Large intestine (tissue), 3 donors: ENCODE data around the gene PIGV. TPM values are rescaled to one million over a fixed set of nuclear protein-coding genes. Genes with fewer than 3 reads are reported as not detected.

Source experiments
- DNase-seq, 2 donors: peaks; one replicate each; pipeline versions ENCODE4 v3.0.0 to v3.0.0-alpha.2; 2013
- H3K27ac ChIP-seq: one replicate; pipeline ENCODE4 v1.5.1; 2013; ENCODE audit warnings: low read length
- H3K27me3 ChIP-seq: 2 replicates; pipeline ENCODE4 v1.6.1; 2013; ENCODE audit warnings: low read length; ENCODE audit not compliant: control insufficient read depth, insufficient read depth
- H3K36me3 ChIP-seq: 2 replicates; pipeline ENCODE4 v1.6.1; 2013; ENCODE audit warnings: low read length; ENCODE audit not compliant: control insufficient read depth, insufficient read depth
- H3K4me1 ChIP-seq: one replicate; pipeline ENCODE4 v1.6.1; 2013; ENCODE audit warnings: low read length; ENCODE audit not compliant: control insufficient read depth, insufficient read depth
- H3K4me3 ChIP-seq: one replicate; pipeline ENCODE4 v1.5.1; 2013; ENCODE audit warnings: low read length
- H3K9me3 ChIP-seq: one replicate; pipeline ENCODE4 v1.6.1; 2013; ENCODE audit warnings: mild to moderate bottlenecking, low read depth, low read length, moderate library complexity; ENCODE audit not compliant: control insufficient read depth
- WGBS: methylation state at CpG from one replicate; pipeline ENCODE4 v1.1.5; 2013; ENCODE audit warnings: low lambda C conversion rate; ENCODE audit not compliant: insufficient coverage; 5-methylcytosine and 5-hydroxymethylcytosine counted together
- polyA plus RNA-seq: library from polyadenylated mRNA; unstranded; fragments of 120-200 nt; gene quantifications from one replicate; pipeline ENCODE4 v1.2.1, GENCODE V29; 2013

Gene PIGV
- polyA plus RNA-seq, 1 donor: 15.6 TPM

DNA sequence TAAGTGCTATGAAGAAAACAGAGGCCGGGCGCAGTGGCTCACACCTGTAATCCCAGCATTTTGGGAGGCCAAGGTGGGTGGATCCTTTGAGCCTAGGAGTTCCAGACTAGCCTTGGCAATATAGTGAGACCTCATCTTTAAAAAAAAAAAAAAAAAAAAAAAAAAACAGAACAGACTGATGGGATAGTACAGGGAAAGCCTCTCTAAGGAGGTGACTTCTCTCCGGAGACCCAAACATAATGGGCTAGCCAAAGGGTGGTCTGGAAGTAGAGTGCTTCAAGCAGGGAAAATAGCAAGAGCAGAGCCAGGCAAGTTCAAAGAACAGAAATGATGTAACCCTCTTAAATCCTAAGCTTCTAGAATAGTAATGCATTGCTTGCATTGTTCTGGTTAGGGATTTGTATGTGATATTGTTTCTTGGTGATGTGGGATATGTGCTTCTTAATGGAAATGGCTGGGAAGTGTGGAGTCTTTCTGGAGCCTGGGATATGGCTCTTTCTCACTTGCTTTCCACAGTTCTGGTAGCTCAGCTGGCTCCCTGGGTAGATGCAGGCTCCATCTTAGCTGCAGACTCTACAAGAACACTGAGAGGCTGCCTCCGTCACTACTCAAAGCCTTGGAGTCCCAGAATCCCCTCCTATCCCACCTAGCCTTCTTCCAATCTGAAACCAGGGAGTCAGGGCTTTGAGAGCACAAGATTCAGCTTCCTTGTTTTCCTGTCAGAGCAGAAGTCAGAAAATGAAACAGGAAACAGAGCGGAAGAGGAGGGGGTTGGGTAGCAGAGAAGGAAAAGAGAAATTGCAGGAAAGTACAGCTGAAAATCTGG, 1.9 kb upstream of the PIGV start:
- Histone ChIP-seq H3K4me3 (no peak overlapping the region), H3K27ac (peak overlapping the region; percentile 89), H3K4me1 (peaks cover 27% of the 10 kb centered on the region), H3K9me3 (no peaks in the 10 kb centered on the region), H3K36me3 (peaks cover 15% of the 10 kb centered on the region), H3K27me3 (no peaks in the 10 kb centered on the region)
- DNase-seq: peak; percentile 48 to 69
- WGBS: 100% methylated on average over 1 of the region's 5 CpGs

DNA sequence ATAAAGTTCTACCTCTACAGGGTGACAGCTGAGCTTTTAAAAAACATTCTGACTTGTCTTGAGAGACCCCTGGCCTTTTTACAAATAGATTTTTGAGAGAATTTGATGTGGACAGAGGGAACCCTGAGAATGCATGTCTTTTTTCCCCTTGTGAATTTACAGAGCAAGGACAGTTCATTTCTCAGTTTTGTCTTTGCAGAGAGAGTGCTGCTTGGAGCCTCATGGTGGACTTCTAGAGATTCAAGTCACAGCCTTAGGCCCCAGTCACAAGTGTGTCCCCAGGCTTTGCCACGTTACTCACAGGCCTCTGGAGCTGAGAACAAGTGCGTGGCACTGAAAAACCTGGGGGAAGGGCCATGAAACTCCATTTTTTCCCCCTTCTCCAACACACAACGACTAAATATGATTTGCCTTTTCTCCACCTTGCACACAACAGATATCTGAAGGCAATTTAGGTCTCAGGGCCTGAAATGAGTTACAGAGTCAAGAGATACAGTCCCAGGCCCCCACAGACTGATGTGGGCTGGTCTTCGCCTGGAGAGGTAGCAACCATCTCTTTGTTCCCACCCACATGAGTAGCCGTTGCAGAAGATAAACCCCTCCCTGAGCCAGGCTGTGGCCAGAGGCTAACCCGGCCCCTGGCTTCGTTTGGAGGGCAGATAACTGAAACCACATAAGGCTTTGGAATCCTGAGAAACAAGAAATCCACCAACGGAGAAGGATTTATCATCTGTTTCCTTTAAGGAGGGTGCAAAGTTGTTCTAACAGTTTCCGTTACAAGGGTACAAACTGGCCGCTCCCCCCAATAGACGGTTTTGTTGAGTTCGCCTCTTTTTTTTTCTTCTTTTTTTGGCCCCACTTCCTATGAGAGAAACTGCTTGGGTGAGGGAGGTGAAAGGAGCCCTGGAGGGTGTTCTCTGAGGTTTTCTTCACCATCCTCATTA, 1.0 kb upstream of the PIGV start:
- no peaks in the 10 kb centered on the region for H3K27me3 ChIP-seq
- H3K9me3 ChIP-seq: no peaks in the 10 kb centered on the region
- peak; percentile 48 to 64 for DNase-seq
- H3K27ac ChIP-seq: peak overlapping the region; percentile 89
- H3K4me1 ChIP-seq: peaks cover 27% of the 10 kb centered on the region
- H3K4me3 ChIP-seq: peak overlapping the region; percentile 69
- peaks cover 10% of the 10 kb centered on the region for H3K36me3 ChIP-seq
- 10% methylated on average over 2 of the region's 12 CpGs for WGBS

DNA sequence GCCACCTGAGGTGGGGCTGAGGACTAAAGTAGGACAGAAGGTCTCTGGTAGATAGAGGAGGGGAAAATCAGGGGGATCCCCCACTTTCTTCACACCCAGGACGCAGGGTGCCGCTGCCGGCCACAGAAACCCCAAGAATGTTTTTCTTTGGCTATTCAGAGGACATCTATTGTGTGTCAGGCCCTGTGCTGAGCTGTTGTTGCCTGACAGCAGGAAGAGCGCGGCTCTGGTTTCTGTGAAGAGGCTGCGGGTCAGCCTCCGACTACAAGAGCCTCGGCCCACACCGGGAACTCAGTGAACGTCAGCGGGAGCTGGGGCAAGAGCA, 407 bp upstream of the PIGV start:
- DNase-seq: no peak
- Histone ChIP-seq H3K27ac (peak overlapping the region; percentile 89), H3K4me1 (peaks cover 27% of the 10 kb centered on the region), H3K9me3 (no peaks in the 10 kb centered on the region), H3K4me3 (peak overlapping the region; percentile 69), H3K36me3 (peaks cover 10% of the 10 kb centered on the region), H3K27me3 (no peaks in the 10 kb centered on the region)
- WGBS: no CpG with 5 or more reads among the region's 11 CpGs

DNA sequence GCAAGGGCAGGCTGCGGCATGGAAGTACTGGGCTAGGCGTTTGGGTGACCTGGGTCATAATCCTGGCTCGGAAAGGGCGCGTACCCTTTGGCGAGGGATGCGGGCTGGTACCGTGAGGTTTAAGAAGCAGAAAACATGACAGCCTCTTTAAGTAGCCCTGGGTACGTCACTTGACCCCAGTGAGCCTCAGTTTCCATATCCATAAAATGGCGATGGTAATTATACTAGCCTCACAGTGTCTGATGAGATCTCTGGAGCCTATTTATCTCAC, 700 bp downstream of the PIGV start:
- Histone ChIP-seq H3K4me1 (peaks cover 26% of the 10 kb centered on the region), H3K36me3 (peaks cover 6% of the 10 kb centered on the region), H3K4me3 (peak overlapping the region; percentile 69), H3K9me3 (no peaks in the 10 kb centered on the region), H3K27me3 (no peaks in the 10 kb centered on the region), H3K27ac (peak overlapping the region; percentile 89)
- DNase-seq: no peak
- WGBS: no CpG with 5 or more reads among the region's 10 CpGs

DNA sequence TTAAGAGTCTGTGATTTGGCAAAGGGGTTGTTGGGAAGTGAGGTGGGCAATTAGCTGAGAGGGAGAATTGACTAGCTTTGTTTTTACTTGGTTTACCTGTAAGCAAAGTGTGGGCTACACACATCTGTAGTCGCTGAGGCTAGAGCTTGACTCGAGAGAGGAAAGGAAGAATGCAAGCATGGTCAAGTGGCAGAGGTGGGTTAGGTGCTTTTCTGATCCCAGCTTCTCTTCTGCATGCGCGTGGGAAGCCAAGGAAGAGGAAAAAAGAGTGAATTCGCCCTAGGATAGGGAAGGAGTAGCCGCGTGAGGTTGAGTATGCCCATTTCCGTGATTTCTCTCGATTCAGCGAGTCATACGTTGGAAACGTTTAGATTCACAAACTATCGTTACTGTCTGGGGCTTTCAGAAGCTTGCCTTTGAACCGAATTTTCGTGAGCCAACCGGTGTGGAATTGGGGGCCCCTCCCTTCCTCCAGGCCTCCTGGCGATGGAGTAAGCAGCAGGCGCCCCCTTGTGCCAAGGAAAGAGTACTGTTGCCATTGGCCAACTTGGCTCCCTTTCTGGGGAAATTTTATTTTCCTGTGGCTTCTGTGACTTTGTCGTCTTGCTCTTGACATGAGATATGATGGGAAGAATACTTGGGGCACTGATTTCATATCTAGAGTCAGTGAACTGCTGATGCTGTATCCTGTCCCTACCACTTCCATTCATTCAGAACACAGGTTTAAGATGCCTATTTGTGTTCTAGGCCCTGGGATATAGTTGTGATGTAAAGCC, 1.3 kb downstream of the PIGV start:
- Histone ChIP-seq H3K27ac (peak overlapping the region; percentile 89), H3K4me1 (peaks cover 20% of the 10 kb centered on the region), H3K9me3 (no peaks in the 10 kb centered on the region), H3K4me3 (peak overlapping the region; percentile 69), H3K36me3 (peaks cover 8% of the 10 kb centered on the region), H3K27me3 (no peaks in the 10 kb centered on the region)
- peak; percentile 78 to 82 for DNase-seq
- no CpG with 5 or more reads among the region's 19 CpGs for WGBS

DNA sequence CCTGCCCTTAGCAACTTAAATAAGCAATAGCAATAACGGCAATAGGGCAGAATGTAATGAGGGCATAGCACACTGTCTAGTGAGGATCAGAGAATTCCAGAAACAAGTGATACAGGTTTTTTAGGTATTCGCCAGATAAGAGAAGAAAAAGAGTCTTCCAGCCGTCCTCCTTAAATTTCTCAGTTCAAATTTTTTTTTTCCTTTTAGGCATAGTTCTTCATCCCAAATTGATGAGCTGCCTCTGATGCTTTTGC, 1.8 kb downstream of the PIGV start:
- H3K4me1 ChIP-seq: peaks cover 17% of the 10 kb centered on the region
- H3K27me3 ChIP-seq: no peaks in the 10 kb centered on the region
- no peak overlapping the region for H3K4me3 ChIP-seq
- WGBS: 67% methylated on average over 2 of the region's 3 CpGs
- H3K36me3 ChIP-seq: peaks cover 13% of the 10 kb centered on the region
- DNase-seq: no peak
- H3K27ac ChIP-seq: no peak overlapping the region
- no peaks in the 10 kb centered on the region for H3K9me3 ChIP-seq

DNA sequence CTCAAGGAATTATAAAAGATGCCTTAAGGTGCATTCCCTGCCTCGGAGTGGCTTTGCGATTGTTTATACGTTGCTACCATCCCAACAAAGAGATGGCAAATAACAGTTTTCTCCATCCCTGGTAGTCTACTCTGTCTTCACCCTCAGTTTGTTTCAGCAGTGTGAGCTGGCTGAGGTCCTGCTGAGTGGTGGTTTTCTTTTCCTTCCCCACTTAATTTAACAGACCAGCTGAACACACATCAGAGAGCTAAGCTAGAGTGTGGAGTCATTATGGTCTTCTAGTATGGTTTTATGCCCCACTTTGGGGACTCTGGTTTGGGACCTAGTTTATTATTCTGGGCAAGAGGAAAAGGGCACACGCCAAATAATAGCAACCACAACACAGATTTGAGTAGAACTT, 2.2 kb downstream of the PIGV start:
- Histone ChIP-seq H3K4me3 (no peak overlapping the region), H3K27ac (no peak overlapping the region), H3K4me1 (peaks cover 17% of the 10 kb centered on the region), H3K27me3 (no peaks in the 10 kb centered on the region), H3K9me3 (no peaks in the 10 kb centered on the region), H3K36me3 (peaks cover 17% of the 10 kb centered on the region)
- DNase-seq: no peak
- 60% methylated on average over 1 of the region's 4 CpGs for WGBS

DNA sequence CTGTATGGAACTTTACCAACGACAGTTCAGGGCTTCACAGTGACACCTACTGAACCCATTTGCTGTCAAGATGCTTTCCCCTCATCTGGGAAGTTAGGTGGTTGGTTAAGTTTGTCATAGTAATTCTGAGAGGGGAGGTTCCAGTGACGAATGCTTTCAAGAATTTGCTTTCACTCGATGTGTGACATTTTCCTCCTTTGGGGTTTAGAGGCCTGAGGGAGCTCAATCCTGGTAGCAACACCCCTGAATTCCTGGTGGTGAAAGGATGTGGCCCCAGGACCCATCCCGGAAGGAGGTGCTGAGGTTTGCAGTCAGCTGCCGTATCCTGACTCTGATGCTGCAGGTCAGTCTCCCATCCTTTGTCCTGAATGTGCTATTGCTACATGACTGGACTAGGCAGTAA, 2.8 kb downstream of the PIGV start:
- Histone ChIP-seq H3K4me3 (no peak overlapping the region), H3K36me3 (peaks cover 21% of the 10 kb centered on the region), H3K4me1 (peaks cover 17% of the 10 kb centered on the region), H3K9me3 (no peaks in the 10 kb centered on the region), H3K27ac (no peak overlapping the region), H3K27me3 (no peaks in the 10 kb centered on the region)
- WGBS: no CpG with 5 or more reads among the region's 5 CpGs
- DNase-seq: no peak

DNA sequence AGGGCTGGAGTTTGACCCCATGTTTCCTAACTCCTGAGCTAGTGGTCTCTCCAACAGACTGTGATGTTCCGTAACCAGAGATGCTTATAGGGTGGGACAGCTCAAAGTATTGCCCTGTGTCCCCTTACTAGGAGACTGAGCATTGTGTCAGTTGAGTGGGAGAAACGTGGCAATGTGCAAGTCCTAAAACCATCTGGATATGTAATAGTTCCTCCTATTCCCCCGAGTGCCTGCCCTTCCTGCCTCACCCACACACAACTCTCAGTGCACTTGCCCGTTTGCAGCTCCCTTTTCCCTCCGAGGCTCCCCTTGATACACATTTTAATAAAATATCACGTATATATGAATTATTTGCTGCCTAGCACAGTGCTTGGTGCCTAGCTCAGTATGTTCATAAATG, 3.4 kb downstream of the PIGV start:
- H3K4me3 ChIP-seq: no peak overlapping the region
- peaks cover 21% of the 10 kb centered on the region for H3K36me3 ChIP-seq
- H3K27ac ChIP-seq: no peak overlapping the region
- DNase-seq: no peak
- no peaks in the 10 kb centered on the region for H3K27me3 ChIP-seq
- H3K9me3 ChIP-seq: no peaks in the 10 kb centered on the region
- no CpG with 5 or more reads among the region's 6 CpGs for WGBS
- peaks cover 12% of the 10 kb centered on the region for H3K4me1 ChIP-seq

DNA sequence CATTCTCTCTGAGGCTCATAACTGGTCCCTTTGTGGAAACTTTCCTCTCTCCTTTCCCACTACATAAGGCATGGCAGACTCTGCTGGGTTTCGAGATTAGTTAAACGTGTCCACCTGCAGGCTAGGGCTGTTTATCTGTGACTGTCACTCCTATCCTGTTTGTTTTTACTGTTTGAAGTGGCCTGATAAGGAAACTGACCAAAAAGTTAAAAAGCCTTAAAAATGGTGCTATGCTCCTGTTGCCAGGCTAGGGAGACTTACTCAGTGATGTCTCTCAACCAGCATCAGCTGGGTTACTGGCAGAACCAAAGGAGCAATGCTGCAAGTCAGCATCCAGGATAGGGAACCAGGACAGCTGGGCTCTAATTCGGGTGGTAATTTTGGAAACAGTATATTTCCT, 3.9 kb downstream of the PIGV start:
- Histone ChIP-seq H3K36me3 (peaks cover 23% of the 10 kb centered on the region), H3K27me3 (no peaks in the 10 kb centered on the region), H3K9me3 (no peaks in the 10 kb centered on the region), H3K27ac (no peak overlapping the region), H3K4me1 (peaks cover 7% of the 10 kb centered on the region), H3K4me3 (no peak overlapping the region)
- WGBS: 57% methylated on average over 2 of the region's 3 CpGs
- DNase-seq: no peak
